OCI-M1 (cell line): ENCODE data around the gene AP3S2.
A peak's percentile ranks its signal among the peaks of the same experiment; 100 is the strongest.
"Not testable (repeated sequence)": the region's sequence is repeated elsewhere in the genome, so short reads cannot be mapped to it uniquely, and the experiment has no call there.

Experiments used
- DNase-seq: peaks from one replicate; lab custom pipeline; 2025; lab: John Stamatoyannopoulos, UW

The AP3S2 gene

GRCh38 chr15:89799918-89800498 is 93.8 kb downstream of the AP3S2 start:
- DNase-seq, result no peak

GRCh38 chr15:89799011-89799911 is 94.5 kb downstream of the AP3S2 start:
- DNase-seq, result no peak

DNA sequence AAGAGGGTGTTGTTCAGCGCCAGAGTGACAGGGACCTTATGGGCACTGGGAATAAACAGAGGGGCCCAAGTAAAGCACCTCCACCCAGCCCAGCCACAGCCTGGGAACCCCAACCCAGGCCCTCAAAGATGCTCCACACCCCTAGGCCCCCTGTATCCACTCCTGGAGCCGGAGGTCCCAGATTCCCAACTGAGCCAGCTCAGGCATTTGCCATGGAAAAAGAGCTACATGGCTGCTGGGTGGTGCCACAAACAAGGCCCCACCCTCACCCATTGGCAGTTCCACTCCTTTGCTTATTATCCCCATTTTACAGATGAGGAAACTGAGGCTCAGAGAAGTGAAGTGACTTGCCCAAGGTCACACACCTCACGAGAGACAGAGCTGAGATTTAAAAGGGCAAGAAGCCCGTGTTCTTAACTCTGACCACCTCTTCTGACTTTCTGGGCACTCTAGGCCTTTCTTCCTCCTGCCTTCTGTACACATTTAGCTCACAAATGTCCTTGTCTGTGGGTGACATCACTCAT is 96.1 kb downstream of the AP3S2 start:
- DNase-seq, result no peak

GRCh38 chr15:89795996-89796395 is 97.8 kb downstream of the AP3S2 start:
- DNase-seq, result no peak

DNA sequence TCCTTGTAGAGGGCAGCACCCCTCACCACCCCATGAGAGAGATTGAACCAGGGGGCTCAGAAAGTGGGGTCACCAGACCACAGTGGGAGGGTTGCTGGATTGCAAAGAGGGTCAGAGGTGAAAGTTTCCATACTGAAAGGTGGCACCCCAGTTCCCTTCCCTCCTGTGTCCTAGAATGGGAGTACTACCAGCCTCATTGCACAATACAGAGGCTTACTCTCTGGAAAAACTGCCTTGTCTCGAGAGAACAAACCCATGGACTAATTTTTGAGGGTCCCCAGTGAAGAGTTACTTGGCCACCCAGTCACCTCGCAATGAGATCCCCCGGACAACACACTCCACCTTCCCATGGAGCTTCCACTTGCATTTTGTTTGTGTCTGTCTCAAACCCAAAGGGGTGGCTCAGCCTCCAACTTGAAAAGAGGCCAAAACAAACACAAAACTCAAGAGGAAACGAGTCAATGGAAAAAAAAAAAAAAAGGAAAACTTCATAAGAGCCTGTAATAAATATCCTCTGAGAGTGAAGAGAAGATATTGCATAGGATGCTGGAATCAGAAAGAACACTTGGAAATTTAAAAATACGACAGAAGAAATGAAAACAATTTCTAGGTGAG is 99.1 kb downstream of the AP3S2 start:
- no peak for DNase-seq

DNA sequence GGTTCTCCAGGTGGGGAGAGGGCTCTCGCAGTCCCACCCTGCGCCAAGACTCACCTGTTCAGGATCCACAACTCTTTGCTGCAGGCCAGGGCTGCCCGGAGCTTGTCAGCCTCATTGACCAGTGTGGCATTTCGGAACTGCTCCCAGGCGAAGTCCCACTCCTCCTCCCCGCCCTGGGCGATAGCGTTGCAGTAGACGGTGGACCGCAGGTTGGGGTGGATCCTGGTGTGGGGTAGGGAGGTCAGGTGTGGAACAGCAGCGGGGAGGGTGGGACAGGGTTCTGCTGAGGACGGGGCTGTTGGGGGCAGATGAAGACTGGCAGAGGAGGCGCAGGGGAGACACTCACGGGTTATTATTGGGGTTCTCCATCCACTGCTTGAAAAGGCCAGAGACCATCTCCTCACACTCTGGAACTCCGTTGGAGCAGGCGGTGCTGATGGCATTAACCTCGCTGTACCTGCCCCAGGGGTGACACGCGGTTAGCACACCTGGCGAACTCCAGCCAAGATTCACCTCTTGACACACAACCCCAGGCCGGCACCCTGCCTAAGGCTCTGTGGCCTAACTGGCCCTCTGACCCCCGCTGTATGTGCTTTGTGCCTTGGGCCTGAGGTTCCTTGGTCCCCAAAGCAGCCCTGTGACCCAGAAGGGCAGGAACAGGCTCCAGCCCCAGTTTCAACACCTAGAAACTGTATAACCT is 101.5 kb downstream of the AP3S2 start:
- no peak for DNase-seq

DNA sequence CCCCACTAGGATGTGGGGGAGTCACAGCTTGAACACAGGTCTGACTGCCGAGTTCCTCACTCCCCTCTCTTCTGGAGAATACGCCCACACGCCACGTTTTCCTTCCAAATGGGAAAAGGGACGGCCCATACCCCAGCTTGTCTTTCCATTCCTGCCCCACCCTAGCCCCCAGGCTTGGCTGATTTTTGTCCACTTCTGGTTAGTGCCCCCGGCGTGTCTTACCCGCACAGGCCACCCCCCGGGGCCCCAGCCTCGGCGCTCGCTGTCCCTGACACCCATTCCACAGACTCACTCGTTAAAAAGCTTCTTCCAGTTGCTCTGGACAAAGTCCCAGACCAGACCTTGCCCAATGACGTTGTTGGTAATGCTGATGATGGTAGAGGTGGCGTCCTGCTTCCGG is 103.1 kb downstream of the AP3S2 start:
- no peak for DNase-seq

- no peak for DNase-seq
These were observed 103.6 kb downstream of the AP3S2 start for GRCh38 chr15:89790206-89790605.

- DNase-seq, result not testable (repeated sequence)
These were observed 105.2 kb downstream of the AP3S2 start for GRCh38 chr15:89788585-89788984.

GRCh38 chr15:89787944-89788343 is 105.8 kb downstream of the AP3S2 start:
- DNase-seq, result no peak

DNA sequence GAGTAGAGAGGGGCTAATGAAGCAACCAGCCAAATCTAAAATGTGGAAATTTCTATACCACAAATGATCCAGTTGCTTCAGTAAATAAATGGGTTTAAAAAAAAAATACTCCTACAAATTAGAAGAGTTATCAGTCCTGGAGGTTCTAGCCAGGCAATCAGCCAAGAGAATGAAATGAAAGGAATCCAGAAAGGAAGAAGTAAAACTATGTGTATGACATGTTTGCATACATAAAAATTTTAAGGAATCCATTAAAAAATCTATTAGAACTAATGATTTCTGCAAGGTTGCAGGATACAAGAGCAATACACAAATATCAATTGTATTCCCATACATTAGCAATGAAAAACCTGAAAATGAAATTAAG is 108.0 kb downstream of the AP3S2 start:
- no peak for DNase-seq

DNA sequence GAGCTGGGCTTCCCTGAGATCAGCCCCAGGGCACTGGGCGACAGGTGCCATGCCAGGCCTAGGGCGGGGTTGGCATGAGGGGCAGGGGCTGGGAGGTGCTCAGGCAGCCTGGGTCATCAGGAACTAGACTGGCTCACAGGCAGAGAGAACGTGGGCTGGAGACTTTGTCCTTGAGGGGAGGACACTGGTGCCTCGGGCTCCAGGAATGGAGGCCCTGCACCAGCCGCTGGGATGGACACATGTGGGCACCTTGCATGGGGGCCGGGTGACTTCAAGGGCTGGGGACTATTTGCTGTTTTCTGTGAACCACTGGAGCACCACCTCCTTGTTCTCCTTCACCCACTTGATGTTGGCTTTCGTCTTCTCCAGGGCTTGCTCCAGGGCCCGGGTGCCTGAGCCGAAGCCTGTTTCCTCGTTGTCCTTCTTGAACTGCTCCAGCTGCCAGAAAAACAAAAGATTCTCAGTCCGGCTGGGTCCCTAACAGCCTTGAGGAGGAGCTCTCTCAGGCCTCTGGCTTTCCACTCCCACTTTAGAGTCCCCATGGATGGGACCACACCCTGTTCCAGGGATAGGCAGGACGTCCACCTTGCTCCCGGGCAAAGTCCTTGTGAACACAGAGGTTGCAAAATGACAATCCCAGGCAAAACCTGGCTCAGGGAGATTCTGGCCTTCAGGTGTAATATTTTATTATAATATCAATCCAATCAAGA is 108.6 kb downstream of the AP3S2 start:
- DNase-seq, result no peak

DNA sequence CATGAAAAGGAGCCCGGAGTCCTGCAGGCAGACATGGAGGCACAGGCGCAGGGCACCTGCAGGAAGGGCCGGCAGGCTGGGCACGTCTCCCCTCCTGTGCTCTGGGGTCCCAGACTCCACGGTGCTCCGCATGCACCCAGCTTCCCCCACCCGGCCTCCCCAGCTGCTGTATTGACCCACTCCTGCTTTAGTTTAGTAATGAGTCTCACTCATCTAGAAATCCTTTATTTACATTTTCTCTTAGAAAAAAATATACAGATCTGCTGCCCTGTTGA is 109.2 kb downstream of the AP3S2 start:
- DNase-seq, result no peak

GRCh38 chr15:89783861-89784685 is 109.7 kb downstream of the AP3S2 start:
- DNase-seq, result no peak

DNA sequence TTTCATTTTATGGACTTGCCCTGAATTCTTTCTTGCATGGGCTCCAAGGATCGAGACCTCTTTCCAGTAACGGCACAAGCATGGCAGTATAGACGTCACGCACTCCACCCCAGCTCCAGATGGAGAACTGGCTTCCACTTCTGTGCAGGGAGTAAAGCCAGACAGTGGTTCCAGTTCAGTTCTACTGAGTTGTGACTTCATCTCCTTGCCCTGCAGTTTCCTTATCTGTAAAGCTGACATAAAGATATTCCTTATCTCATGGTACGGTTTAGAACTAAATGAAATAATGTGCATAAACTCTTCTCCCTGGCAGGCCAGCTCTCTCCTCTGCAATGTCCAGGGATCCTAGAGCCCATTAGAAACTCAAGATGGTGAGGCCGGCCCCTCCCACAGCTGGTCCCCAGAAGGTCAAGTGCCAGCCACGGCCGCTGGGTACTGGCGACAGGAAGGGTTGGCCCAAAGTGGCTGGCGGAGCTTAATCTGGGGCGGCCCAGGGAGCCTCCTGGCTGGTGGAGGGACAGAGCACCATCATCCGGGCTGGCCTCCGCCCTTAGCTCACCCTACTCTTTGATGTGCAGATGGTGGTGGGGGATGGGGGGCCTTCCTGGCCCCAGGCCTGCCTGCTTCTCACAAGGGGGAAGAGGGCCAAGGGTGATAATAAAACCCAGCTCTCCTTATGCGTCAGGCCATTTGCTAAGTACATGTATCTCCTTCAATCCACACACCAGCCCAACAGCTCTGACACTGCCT is 110.5 kb downstream of the AP3S2 start:
- DNase-seq, result peak; percentile 57

DNA sequence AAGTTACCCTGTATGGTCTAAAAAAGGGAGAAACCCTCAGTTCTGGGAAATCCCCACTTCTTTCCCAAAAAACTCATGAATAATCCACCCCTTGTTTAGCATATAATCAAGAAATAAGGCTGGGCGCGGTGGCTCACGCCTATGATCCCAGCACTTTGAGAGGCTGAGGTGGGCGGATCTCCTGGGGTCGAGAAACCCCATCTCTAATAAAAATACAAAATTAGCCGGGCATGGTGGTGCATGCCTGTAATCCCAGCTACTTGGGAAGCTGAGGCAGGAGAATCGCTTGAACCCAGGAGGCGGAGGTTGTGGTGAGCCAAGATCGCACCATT is 111.2 kb downstream of the AP3S2 start:
- DNase-seq, result not testable (repeated sequence)

DNA sequence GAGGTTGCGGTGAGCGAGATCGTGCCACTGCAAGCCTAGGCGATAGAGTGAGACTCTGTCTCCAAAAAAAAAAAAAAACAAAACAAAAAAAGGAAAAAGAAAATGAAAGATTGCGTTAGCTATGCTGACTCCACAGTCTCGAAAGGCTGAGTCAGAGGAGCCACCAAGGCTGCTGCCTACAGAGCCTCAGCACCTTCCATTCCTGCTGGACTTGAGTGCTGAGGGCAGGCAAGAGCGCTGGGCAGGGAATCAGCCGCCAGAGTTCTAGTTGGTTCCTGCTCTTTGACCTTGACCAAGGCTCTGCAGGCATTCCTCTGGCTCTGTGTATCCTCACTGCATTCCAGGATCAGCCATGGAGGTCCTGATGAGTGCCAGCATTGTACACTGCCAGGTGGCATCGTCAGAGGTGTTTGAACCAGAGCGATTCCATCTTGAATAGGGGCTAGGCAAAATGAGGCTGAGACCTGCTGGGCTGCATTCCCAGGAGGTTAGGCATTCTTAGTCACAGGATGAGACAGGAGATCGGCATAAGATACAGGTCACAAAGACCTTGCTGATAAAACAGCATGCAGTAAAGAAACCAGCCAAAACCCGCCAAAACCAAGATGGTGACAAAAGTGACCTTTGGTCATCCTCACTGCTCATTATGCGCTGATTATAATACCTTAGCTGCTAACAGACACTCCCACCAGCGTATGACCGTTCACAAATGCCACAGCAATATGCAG is 111.7 kb downstream of the AP3S2 start:
- DNase-seq, result peak; percentile 14

- peak; percentile 3 for DNase-seq
These were observed 112.7 kb downstream of the AP3S2 start for GRCh38 chr15:89781055-89781454.

GRCh38 chr15:89780601-89781000 is 113.2 kb downstream of the AP3S2 start:
- DNase-seq, result no peak
